A204.1 (cell line): Measurements from ENCODE around the gene OCA2.
"Not testable (repeated sequence)": the region's sequence is repeated elsewhere in the genome, so short reads cannot be mapped to it uniquely, and the experiment has no call there.

Experiments used
- FAIRE-seq: peaks from 2 replicates; lab custom pipeline; 2012; peaks lifted over from hg19 to GRCh38; lab: Jason Lieb, UNC

Gene OCA2

DNA sequence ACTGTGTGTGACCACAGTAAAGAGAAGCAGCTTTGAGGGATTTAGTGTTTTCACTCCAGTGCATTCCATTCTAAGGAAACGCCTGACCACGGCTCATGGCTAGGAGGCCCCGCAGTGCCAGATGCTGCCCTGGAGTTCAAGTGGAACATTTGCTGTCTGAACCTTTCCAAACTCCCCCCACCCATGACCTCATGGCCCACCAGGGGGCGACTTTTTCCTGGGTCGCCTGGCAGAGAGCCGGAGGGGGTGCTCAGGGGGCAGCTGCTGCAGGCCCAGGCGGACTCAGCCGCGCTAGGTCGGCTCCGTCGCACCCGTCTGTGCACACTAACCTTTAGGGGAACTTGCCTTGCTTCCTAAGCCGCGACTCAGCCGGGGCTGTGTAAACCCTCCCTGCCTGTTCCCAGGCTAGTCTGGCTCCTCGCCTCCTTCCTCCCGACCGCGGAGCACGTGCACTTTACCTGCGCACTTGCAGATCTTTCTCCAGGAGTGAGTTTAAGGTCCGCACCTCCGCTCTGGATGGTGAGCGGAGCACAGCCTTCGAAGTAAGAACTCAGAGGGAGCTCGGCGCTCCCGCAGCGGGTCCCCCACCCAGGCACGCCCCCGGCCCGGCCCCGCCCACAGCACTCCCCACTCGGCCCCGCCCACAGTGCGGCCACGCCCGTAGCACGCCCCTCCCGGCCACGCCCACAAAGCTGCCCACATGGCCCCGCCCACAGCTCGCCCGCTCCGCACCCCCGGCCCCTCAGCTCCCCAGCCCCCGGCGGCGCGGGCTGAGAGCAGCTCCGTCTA, at the start of gene OCA2:
TSS of gene OCA2 (minus strand) at position 550 of the 789 bp plus-strand sequence. CDS start 17,441 bp downstream, outside the sequence.
- no peak for FAIRE-seq

DNA sequence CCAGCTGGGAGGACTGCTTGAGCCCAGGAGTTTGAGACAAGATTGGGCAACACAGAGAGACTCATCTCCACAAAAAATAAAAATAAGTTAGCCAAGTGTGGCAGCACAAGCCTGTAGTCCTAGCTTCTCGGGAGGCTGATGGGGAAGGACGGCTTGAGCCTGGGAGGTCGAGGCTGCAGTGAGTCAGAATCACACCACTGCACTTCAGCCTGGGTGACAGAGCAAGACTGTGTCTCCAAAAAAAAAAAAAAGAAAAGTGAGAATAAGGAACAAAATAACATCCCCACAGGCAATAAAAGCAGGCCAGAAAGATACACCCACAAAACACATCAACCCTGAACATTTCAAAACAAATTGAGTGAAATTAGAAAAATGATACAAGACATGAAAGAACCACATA, 48.7 kb upstream of the OCA2 start:
- FAIRE-seq = no peak

DNA sequence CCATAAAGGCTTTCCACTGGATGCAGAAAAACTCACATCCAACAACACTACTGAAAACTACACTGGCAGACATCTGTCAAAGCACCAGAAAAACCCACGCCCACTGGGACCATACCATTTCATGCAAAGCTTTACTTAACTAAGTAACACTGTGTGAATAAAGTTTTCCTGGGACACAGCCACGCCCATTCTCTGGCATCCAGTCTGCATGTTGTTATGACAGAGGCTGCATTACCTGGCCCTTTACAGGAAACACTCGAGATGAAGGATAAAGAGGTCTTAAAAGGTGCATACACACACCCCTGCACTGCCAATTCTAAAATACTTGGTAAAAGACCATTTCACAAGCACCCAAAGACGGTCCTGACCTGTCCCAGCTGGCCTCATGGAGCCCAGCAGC, 46.3 kb upstream of the OCA2 start:
- not testable (repeated sequence) for FAIRE-seq

DNA sequence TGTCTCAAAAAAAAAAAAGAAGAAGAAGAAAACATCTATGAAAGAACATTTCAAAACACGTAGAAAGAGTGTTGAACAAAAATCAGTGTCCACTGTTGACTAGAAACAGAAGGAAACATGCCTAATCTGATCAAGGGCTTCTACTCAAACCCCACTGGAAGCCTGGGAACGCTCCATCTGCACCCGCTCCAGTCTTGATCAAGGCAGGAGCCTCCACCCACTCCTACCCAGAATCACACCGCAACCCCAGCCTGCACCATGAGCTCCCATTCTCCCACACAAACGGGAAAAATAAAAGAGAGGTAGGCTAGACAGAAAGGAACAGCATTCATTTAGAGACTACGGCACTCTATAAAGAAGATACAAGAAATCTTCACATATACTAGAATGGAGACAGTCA, 40.9 kb upstream of the OCA2 start:
- no peak for FAIRE-seq

DNA sequence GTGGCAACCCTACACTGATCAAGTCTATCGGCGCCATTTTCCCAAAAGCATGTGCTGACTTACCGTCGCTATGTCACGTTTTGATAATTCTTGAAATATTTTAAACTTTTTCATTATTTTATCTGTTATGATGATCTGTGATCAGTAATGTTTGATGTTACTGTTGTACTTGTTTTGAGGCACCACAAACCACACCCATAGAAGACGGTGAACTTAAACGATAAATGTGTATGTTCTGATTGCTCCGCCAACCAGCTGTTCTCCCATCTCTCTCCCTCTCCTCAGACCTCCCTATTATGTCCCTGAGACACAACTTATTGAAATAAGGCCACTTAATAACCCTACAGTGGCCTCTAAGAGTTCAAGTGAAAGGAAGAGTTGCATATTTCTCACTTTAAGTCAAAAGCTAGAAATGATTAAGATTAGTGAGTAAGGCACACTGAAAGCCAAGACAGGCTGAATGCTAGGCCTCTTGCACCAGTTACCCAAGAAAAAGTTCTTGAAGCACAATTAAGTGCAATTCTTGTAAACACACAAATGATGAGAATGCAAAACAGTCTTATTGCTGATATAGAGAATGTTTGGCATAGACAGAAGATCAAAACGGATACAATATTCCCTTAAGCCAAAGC, 38.4 kb upstream of the OCA2 start:
- FAIRE-seq = not testable (repeated sequence)

DNA sequence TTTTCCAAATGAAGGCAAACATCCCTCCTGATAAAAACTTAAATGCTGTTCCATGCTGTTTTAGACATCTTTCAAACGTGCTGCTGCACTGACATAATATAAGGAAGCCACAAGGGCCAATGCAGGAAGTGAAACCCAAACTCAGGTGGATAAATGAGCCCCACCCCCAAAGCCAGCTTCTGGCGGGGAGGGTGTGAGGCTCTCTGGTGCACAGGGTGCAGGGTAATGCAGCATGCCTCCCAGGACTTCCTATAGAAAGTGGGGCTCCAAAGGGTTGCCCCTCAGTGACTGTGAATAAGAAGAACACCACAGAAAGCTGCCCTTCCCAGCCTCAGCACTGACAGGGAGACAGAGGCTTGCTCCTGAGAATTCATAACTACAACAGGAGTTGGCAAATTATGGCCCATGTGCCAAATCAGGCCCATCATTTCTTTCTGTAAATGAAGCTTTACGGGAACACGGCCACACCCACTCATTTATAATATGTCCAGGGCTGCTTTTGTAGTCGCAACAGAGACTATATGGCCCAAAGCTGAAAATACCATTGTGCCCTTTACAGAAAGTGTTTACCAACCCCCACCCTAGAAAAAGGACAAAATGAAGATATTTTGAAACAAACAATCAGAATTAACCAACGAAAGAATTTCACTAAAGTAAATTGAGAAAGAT, 37.3 kb upstream of the OCA2 start:
- FAIRE-seq = not testable (repeated sequence)

DNA sequence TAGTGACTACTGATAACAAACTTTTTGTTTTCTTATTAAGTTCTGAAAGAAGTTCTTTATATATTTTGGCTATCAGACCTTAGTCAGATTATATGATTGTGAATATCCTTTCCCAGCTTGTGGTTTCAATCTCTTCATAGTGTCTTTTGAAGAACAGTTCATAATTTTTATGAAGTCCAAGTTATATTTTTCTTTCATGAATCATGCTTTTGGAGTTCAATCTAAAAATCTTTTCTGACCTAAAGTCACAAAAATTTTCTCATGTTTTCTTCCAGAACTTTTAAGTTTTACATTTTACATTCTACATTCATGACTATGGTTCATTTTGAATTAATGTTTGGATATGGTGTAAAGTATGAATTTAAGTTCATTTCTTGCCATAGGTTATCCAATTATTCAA, 34.2 kb upstream of the OCA2 start:
- no peak for FAIRE-seq

DNA sequence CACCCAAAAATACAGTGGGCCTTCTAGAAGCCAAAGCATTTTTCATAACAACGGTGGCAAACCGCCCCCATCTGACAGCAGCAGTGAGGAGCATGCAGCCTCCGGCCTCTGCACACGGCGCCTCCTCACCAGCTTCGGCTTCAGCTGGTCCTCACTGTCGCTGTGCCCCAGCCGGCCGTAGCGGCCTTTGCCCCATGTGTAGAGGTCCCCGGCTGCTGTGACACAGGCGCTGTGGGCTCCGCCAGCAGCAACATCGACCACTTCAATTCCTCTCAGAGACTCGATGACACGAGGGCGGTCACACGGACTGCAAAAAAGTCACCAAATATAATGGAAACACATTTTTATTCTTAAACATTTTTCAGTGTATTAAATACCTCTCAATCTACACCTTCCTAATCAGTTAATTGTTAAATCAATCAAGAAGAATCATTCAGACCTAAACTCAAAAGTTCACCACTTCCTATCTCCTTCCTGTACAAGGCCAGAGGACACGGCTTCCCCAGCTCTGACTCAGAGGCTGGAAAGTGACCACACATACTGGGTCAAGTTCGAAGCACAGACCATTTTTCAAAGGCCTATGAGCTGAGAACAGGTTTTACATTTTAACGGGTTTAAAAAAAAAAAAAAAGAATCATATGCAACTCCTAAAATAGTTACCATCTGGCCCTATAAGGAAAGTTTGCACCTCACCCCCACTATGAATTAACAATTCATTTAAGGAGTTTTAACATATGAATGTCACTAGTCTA, 33.6 kb upstream of the OCA2 start:
- no peak for FAIRE-seq

DNA sequence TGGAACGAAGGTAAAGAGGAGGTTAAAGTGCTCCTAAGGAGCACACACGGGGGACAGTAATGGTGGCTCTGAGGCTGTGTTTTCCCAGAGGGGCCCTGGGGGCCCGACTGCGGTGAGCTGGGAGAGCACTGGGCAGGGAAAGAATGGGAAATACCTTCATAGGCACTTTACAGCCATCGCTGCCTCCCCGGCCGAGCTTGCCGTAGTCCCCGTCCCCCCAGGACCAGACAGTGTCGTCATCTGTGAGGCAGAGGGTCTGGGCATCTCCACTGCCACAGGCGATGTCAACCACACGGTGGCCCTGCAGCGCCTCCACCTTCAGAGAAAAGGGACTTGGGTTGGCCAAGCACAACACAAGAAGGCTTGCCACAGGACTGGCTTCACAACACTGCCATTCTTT, 32.8 kb upstream of the OCA2 start:
- FAIRE-seq = no peak

DNA sequence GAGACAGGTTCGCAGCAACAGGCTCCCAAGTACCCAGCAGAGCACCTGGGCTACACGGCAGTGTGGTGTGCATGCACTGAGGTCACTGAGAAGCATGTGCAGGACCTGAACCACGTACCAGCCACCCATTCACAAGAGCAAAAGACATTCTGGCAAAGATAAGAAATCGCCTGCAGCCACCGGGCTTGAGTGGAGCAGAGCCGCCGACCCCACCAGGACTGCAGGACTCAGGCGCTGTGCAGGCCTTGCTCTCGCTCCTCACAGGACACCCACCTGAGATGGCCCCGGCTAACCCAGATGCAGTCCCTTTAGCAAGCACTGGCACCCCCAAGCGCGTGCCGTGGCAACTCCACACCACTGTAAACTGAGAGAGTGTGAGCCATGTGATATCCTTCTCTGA, 32.3 kb upstream of the OCA2 start:
- no peak for FAIRE-seq

DNA sequence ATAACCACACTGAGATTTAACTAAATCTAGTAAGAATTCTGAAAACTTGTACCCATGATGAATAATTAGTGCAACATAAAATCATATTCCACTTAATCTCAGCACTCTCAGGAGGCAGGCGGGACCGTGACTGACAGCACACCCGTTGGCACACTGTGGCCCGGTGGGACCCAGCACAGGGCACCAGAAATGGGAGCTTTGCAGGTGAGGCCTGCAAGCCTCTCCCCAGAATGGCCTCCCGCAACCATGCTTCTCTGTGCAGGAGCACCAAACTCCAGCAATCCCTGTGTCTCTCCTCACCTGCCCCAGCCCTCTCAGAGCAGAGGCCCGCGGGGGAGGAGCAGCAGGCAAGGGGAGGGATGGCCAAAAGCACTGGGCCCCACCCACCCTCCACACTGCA, 31.5 kb upstream of the OCA2 start:
- FAIRE-seq = no peak

DNA sequence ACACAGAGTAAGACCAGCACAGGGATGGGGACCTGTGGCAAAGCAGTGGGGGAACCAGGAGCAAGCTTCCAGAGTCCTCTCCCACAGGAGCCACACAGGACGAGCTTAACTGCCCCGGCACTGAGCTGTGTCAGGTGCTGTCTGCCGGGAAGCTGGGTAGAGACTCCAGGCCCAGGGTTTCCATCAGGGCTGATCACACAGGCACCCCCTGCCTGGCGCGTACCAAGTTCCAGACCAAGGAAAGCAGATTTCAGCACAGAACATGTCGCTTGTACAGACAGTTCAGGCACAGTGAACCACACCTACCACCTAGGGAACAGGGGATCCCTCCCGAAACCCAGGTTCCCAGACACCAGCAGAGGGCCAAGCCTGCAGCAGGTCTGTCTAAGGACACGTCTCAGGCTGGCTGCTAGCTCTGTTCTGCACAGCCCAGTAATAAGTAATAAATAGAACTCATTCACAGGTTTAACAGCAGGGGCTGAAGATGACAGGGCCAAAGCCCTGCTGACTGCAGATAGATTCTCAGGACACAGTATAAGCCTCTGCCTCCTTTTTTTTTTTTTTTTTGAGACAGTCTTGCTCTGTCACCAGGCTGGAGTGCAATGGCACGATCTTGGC, 30.2 kb upstream of the OCA2 start:
- FAIRE-seq = no peak

DNA sequence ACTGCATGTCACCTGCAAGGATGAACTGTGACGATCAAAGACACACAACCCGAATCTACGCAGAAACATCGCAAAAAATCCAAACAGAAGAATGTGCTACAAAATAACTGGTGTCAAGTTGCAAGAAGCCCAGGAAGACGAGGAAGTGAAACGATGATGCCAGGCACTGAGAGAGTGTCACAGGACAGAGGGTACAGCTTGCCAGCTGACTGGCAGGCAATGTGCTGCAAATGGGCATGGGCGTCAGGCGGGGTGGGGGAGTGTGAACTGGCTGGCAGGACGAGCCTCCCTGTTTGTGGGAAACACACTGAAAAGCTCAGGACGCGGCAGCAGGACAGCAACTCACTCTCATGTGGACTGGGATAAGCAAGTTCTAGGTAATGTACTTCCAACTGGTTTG, 28.9 kb upstream of the OCA2 start:
- FAIRE-seq = no peak

DNA sequence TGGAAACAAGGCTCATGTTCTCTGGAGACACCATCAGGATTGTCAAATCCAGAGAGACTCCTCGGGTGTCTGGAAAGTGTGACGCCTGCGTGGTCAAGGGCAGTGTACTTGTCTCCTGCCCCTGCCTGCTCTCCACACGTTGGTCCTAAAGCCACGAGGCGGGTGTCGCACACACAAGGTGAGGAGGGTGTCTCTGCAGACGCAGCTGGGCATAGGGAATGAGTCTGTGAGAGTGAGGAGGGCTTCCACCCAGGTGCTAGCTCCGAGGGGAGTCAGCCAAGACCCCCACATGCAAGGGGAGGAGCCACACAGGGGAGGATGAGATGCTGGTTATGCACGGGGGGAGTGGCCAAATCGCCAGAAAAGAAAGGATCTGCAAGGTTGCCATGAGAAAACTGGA, 27.9 kb upstream of the OCA2 start:
- no peak for FAIRE-seq

DNA sequence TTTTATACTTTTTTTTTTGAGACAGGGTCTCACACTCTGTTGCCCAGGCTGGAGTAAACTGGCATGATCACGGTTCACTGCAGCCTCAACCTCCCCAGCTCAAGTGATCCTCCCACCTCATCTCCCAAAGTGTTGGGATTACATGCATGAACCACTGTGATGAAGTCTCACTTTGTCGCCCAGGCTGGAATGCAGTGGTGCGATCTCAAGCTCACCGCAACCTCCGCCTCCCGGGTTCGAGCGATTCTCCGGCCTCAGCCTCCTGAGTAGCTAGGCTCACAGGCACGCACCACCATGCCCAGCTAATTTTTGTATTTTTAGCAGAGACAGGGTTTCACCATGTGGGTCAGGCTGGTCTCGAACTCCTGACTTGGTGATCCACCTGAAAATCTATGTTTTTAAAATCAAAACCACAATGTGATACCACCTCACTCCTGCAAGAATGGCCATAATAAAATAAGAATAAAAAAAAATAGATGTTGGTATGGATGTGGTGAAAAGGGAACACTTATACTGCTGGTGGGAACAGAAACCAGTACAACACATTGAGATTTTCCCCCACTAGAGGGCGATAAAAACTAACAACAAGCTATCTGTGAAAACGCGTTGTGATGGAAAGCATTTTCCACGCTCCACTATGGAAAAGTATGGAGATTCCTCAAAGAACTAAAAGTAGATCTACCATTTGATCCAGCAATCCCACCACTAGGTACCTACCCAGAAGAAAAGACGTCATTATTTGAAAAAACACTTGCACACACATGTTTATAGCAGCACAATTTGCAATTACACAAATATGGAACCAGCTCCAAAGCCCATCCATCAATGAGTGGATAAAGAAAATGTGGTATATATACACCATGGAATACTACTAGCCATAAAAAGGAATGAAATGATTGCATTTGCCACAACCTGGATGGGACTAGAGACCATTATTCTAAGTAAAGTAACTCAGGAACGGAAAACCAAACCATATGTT, 26.8 kb upstream of the OCA2 start:
- FAIRE-seq = peak; percentile 89

DNA sequence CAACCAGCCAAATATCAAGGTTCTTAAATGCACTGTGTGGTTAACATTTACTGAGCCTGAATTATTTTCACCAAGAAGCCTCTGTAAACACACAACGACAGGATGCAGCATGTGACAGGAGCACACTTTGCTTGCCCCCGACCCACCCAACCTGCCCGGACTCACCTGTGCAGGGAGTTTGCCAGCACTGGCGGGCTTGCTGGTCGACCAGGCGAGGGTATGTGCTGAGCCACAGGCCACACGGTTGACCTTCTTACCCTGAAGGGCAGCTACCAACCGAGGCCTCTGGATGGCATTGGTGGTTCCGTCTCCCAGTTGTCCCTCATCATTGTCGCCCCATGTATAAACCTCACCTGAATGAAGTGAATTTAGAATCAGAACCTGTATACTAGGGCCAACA, 25.7 kb upstream of the OCA2 start:
- no peak for FAIRE-seq

DNA sequence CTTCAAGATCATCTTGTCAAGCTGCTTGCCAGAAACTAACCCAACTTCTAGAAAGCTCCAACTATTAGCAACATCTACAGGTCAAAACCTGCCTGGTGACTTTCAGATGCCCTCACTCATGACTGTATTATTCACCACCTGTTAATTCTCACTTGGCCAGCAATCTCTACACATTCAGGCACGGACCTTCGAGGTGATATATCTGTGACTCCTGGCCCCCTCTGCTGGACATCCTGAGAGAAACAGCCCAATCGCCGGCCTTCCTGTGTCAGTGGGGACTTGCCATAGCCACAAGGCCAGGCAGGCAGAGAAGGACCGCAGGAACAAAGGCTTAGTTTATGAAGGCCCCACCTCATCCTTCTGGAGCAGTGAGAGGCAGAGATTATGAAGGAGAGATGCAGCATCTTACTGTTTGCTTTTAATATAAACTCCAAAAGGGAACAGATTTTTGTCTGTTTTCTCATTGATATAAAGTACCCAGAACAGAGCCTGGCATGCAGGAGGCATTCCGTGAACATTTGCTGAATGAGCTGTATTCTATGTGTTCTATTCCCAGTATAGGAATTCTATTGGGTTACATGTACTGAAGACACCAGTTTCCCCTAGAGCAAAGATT, 24.4 kb upstream of the OCA2 start:
- peak; percentile 68 for FAIRE-seq

DNA sequence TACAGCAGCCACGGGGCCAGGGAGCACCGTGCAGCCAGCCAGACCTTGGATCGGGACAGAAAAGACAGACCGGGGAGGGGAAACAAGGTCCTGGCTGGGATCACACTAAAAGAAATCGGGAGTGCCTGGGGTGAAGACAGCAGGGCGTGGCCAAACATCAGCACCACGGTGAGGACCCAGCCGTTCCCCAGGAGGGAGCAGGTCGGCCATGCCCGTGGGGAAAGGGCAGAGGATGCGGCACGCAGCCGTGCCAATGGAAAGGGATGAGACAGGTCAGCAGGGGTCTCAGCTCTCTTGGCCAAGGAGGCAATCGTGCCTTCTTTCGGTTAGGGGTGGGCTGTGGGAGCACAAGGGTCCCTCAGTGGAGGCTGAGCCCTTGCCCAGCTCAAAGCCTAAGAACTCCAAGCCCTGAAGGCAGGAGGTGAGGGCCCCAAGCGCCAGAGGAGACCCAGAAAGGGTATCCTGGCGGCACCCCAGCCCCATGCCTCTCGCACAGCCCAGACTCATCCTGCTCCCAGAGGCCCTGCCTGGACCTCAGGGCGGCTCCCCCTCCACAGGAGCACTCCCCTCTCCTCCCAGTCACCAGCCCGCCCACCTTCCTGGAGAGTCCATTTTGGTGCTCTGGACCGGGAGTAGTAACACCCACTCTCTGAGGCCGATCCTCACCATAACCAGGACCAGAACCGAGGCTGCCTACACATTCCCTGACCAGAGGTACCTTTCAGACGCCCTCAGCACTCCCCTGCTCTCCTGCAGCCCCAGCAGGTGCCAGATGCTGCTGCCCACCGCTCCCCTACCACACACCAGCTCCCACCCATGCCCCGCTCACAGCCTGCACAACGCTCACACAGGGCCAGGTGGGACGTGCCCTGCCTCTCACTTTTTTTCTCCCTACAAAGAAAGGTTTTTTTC, 23.2 kb upstream of the OCA2 start:
- FAIRE-seq = no peak

DNA sequence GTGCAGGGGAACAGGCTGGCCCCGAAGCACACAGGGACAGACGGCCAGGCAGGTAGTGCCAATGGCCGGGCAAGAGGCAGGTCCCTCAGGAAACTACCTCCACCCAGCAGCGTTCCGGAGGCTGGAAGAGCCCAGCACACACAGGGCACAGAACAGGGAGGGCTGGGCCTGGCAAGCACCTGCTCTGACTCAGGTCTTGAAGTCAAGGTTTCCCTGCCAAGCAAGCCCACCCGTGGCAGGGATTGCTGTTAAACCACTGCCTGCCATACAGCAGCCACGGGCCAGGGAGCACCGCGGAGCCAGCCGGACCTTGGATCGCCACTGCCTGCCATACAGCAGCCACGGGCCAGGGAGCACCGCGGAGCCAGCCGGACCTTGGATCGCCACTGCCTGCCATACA, 22.5 kb upstream of the OCA2 start:
- FAIRE-seq = not testable (repeated sequence)

DNA sequence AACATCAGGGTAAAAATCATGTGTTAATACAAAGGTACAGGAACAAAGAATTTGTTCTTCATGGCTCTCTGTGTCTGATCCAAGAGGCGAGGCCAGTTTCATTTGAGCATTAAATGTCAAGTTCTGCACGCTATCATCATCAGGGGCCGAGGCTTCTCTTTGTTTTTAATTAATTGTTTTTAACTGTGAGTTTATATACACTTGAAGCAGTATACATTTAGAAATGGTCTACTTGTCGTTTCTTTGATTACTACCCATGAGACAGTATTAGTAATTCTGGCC, 21.2 kb upstream of the OCA2 start:
- FAIRE-seq = no peak
